Fibroblast of mammary gland (primary cell): ENCODE results near the gene WFDC2.
A peak's percentile ranks its signal among the peaks of the same experiment; 100 is the strongest.
"Not testable (repeated sequence)": the region's sequence is repeated elsewhere in the genome, so short reads cannot be mapped to it uniquely, and the experiment has no call there.

Experiments
- DNase-seq: peaks from one replicate; pipeline ENCODE4 v3.0.0-alpha.2; 2010; ENCODE audit warnings: low read depth
- H3K4me3 ChIP-seq: 2 replicates; pipeline ENCODE4 v1.5.1; 2011; ENCODE audit warnings: low read depth, mild to moderate bottlenecking, low read length, moderate library complexity; ENCODE audit not compliant: control insufficient read depth
- TF ChIP-seq, protein P1 (sequence below): conservative IDR thresholded peaks from 2 replicates; pipeline ENCODE4 v1.5.1; 2011; ENCODE audit warnings: low read depth, low read length, inconsistent platforms; ENCODE audit not compliant: control insufficient read depth, insufficient read depth

Gene WFDC2

DNA sequence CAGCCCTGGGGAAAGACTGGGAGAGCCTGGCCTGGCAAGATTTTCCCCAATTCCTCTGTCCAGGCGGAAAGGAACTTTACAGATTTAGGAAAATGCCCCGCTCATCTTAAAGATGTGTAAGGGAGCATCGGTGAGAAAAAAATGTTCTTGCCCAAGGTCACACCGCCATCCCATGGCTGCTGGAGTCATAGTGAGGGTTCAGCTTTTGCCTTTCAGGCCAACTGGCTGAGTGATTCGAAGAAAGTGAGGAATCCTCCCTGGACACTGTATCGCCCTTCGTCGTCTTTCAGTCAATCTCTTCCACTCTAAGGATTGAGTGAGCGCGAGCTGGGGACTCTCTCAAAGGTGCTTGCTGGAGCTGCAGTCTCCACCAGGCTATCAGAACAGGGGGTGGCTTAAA, 1.4 kb downstream of the WFDC2 start:
- H3K4me3 ChIP-seq = no peak overlapping the region
- TF ChIP-seq, protein P1, sequence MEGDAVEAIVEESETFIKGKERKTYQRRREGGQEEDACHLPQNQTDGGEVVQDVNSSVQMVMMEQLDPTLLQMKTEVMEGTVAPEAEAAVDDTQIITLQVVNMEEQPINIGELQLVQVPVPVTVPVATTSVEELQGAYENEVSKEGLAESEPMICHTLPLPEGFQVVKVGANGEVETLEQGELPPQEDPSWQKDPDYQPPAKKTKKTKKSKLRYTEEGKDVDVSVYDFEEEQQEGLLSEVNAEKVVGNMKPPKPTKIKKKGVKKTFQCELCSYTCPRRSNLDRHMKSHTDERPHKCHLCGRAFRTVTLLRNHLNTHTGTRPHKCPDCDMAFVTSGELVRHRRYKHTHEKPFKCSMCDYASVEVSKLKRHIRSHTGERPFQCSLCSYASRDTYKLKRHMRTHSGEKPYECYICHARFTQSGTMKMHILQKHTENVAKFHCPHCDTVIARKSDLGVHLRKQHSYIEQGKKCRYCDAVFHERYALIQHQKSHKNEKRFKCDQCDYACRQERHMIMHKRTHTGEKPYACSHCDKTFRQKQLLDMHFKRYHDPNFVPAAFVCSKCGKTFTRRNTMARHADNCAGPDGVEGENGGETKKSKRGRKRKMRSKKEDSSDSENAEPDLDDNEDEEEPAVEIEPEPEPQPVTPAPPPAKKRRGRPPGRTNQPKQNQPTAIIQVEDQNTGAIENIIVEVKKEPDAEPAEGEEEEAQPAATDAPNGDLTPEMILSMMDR = peak; percentile 3
- peak; percentile 6 for DNase-seq

DNA sequence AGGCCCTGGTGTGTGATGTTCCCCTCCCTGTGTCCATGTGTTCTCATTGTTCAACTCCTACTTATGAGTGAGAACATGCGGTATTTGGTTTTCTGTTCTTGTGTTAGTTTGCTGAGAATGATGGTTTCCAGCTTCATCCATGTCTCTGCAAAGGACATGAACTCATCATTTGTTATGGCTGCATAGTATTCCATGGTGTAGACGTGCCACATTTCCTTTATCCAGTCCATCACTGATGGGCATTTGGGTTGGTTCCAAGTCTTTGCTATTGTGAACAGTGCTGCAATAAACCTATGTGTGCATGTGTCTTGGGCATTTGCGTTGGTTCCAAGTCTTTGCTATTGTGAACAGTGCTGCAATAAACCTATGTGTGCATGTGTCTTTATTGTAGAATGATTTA, 2.7 kb downstream of the WFDC2 start:
- H3K4me3 ChIP-seq, DNase-seq: not testable (repeated sequence)

DNA sequence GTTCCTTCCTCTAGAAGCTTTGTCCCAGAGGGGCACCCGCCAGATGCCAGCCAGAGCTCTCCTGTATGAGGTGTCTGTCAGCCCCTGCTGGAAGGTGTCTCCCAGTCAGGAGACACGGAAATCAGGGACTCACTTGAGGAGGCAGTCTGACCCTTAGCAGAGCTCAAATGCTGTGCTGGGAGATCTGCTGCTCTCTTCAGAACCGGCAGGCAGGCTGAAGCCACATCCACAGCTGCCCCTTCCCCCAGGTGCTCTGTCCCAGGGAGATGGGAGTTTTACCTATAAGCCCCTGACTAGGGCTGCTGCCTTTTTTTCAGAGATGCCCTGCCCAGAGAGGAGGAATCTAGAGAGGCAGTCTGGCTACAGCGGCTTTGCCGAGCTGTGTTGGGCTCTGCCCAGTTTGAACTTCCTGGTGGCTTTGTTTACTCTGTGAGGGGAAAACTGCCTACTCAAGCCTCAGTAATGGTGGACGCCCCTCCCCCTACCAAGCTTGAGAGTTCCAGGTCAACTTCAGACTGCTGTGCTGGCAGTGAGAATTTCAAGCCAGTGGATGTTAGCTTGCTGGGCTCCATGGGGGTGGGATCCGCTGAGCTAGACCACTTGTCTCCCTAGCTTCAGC, 8.1 kb downstream of the WFDC2 start:
- H3K4me3 ChIP-seq = not testable (repeated sequence)

DNA sequence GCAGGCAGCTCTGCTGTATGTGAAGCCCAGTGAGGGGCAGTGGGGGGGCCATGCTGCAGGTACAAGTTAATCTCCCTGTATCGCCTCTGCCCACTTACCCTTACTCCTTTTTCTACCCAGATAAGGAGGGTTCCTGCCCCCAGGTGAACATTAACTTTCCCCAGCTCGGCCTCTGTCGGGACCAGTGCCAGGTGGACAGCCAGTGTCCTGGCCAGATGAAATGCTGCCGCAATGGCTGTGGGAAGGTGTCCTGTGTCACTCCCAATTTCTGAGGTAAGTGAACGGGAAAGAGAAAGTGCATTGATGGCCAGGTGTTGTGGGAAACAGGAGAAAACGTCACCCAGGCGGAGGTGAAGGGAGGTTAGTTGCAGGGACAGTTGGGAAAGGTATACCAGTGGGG, 10.3 kb downstream of the WFDC2 start:
- TF ChIP-seq, protein P1 = no peak
- DNase-seq = no peak
- H3K4me3 ChIP-seq = no peak overlapping the region

More for the DNA sequence above, 8.1 kb downstream of the WFDC2 start:
- not testable (repeated sequence) for DNase-seq

DNA sequence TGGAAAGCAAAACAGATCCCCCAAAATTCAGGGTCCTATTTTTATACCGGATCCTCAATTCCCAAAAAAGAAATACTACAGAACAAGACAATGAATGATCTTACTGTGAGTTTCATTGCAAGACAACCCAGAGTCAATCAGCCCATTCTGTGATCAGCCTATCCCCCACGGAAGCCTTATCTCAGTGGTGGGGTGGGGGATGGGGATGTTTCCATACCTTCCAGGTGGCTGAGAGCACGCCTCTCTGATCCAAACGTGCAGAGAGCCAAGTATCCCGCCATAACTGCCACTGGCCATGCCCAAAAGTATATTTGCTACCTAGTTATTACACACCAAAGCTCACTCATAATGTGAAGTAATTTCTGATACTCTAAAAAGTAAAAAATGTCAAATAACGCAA, 15.1 kb downstream of the WFDC2 start:
- TF ChIP-seq, protein P1 = no peak
- DNase-seq = no peak
- H3K4me3 ChIP-seq = no peak overlapping the region

DNA sequence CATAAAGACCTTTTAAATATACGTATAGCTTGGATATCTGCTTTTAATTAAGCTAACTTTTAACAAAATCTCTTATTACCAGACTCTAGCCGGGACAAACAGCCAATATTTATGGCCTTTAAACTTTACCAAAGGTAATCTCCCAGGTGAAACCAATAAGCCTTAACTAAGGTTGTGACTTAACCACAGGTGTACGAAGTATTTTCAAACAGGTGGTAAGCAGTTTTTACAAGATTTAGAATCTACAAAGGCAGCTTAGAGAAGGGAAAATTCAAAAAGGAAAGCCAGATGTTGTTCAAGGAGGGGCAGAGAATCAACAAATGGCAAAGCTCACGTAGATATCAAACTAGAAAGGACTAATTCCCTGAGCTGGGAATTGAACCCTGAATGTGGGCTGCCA, 15.8 kb downstream of the WFDC2 start:
- no peak for DNase-seq
- TF ChIP-seq, protein P1 = no peak
- no peak overlapping the region for H3K4me3 ChIP-seq

DNA sequence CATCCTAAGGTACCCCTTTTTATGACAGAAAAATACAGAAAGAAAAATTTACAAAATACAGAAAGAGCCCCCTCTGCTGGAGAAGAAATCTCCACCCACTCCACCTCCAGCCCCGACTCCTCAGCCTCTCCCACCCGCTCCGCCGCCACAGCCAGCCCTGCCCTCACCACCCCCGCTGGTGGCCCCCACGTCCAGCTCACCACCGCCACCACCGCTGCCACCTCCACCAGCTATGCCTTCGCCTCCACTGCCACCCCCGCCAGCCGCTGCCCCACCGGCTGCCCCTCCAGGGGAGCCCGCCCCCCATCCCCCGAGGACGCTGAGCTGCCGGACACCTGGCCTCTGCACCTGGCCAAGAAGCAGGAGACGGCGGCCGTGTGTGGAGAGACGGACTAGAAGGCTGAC, 17.7 kb downstream of the WFDC2 start:
- TF ChIP-seq, protein P1 = no peak
- no peak for DNase-seq
- H3K4me3 ChIP-seq = no peak overlapping the region

DNA sequence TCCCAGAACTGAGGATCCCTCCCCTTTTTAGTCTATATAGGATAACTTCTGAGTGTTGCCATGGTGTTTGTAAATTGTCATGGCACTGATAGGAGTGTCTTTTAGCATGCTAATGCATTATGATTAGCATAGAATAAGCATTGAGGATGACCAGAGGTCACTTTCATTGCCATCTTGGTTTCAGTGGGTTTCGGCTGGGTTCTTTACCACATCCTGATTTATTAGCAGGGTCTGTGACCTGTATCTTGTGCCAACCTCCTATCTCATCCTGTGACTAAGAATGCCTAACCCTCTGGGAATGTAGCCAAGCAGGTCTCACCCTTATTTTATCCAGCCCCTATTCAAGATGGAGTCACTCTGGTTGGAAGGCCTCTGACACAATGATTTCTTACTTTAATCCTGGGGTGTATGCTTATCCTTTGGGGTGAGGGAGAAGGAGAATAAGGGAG, 19.6 kb downstream of the WFDC2 start:
- no peak overlapping the region for H3K4me3 ChIP-seq
- TF ChIP-seq, protein P1 = no peak
- DNase-seq = peak; percentile 61
